Measurements from ENCODE around the gene CCDC6.

- no peak for TF ChIP-seq CTCF (conservative IDR thresholded peaks at IDR 0.05; ENCODE audit: low read depth, low read length)
- TF ChIP-seq RAD21 (IDR thresholded peaks at IDR 0.05; ENCODE audit: low read length), result no peak
- TF ChIP-seq RCOR1 (IDR thresholded peaks at IDR 0.05; ENCODE audit: insufficient replicate concordance, low read length), result no peak
- TF ChIP-seq POLR2A (IDR thresholded peaks at IDR 0.05; ENCODE audit: low read depth, low read length), result no peak
- TF ChIP-seq USF2 (IDR thresholded peaks at IDR 0.05; ENCODE audit: low read depth, low read length), result peak; percentile 55; the same call in 1 of the 2 replicates
- no peak for TF ChIP-seq RFX5 (IDR thresholded peaks at IDR 0.05; ENCODE audit: low read depth, low read length)
- TF ChIP-seq CHD1 (IDR thresholded peaks at IDR 0.05; ENCODE audit: low read depth, low read length), result no peak
- TF ChIP-seq MAFK (IDR thresholded peaks at IDR 0.05; ENCODE audit: low read depth, low read length), result no peak
- TF ChIP-seq MAZ (IDR thresholded peaks at IDR 0.05; ENCODE audit: borderline replicate concordance, low read depth, low read length), result no peak
- no peak for TF ChIP-seq FOS (IDR thresholded peaks at IDR 0.05; ENCODE audit: low read depth, low read length)
- TF ChIP-seq CEBPB (IDR thresholded peaks at IDR 0.05; ENCODE audit: low read depth, low read length), result no peak
- no peak for TF ChIP-seq SMC3 (IDR thresholded peaks at IDR 0.05; ENCODE audit: low read depth, low read length)
- TF ChIP-seq MXI1 (IDR thresholded peaks at IDR 0.05; ENCODE audit: borderline replicate concordance, low read depth, low read length), result 0 out of 2 replicates have a peak, but pooled peaks have one; percentile 24
Observed at GRCh38 chr10:59895629-59896116, 10.7 kb downstream of the CCDC6 start.

Data from IMR-90 (cell line).